Measurements from ENCODE around the gene RPLP1. TPM values are rescaled to one million over a fixed set of nuclear protein-coding genes. Genes with fewer than 3 reads are reported as not detected.
A peak's percentile ranks its signal among the peaks of the same experiment; 100 is the strongest.

The RPLP1 gene
- total and polyA plus RNA-seq, 2 of the 8 experiments (the other 6 are each of a cell fraction or from before 2014, with no cell fraction given), result 2,089 to 4,387 TPM

DNA sequence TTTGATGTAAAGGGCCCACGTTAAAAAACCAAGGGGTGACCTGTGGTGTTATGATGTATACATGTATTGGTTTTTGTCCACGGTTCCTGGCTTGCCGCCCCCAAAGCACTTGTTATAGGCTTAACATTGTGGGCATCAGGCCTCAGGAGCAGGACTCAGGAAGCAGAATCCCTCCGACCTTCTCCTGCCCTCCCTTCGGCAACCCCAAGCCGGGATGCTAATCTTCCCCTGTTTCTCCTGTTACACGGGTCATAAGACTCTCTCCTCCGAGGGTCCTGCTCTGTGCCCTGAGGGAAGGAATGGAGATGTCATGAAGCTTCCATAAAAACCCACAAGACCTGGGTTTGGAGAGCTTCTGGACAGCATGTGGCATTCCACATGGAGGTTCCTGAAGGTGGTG is 48.8 kb downstream of the RPLP1 start:
- Histone ChIP-seq H3K36me3 (ENCODE audit: control insufficient read depth in 2 of 4, insufficient read depth in 4 of 4, low read length in 3 of 4) (no peaks in the 10 kb centered on the region), H4K20me1 (replicated peaks in 1 of 2; ENCODE audit: control insufficient read depth in 1 of 2, insufficient read depth in 2 of 2, low read length in 2 of 2) (peaks cover 0 to 2% of the 10 kb centered on the region in 2 experiments), H2AFZ (ENCODE audit: low read length) (no peak overlapping the region), H3K27me3 (replicated peaks in 1 of 4; ENCODE audit: control insufficient read depth in 3 of 4, extremely low read depth in 1 of 4, insufficient read depth in 3 of 4, low read length in 3 of 4) (no peaks in the 10 kb centered on the region), H3K4ac (replicated peaks; ENCODE audit: insufficient read length, low read depth, low read length) (no peak overlapping the region), H3K9me3 (ENCODE audit: insufficient read depth in 2 of 2, low read depth in 1 of 2, low read length in 1 of 2) (no peaks in the 10 kb centered on the region), H4K8ac (ENCODE audit: extremely low read depth, insufficient read depth, low read length) (no peak overlapping the region), H3K18ac (ENCODE audit: extremely low read depth, low read length) (no peak overlapping the region), H3K79me1 (ENCODE audit: low read depth, low read length) (no peaks in the 10 kb centered on the region), H2BK120ac (replicated peaks; ENCODE audit: low read depth, low read length) (no peak overlapping the region), H4K91ac (replicated peaks; ENCODE audit: insufficient read length, low read length) (no peak overlapping the region), H3K14ac (ENCODE audit: insufficient read length) (no peak overlapping the region), H3K79me2 (ENCODE audit: control insufficient read depth in 1 of 2, insufficient read depth in 2 of 2, low read length in 2 of 2) (no peaks in the 10 kb centered on the region), H3K4me1 (replicated peaks in 1 of 4; ENCODE audit: control insufficient read depth in 3 of 4, insufficient read depth in 4 of 4, low read length in 3 of 4) (peaks cover 0 to 4% (median 3%) of the 10 kb centered on the region in 4 experiments; a peak in 5 of 7 replicates), H3K56ac (replicated peaks; ENCODE audit: insufficient read length, low read depth, low read length) (no peak overlapping the region), H2BK20ac (ENCODE audit: low read length) (no peak overlapping the region), H2BK12ac (ENCODE audit: low read depth, low read length) (no peak overlapping the region), H3K23me2 (ENCODE audit: low read depth, low read length) (no peaks in the 10 kb centered on the region), H3K23ac (ENCODE audit: insufficient read length) (no peak overlapping the region), H2BK15ac (ENCODE audit: low read length) (no peak overlapping the region), H3K4me2 (ENCODE audit: insufficient read depth in 1 of 2, low read depth in 2 of 2, low read length in 2 of 2) (no peak overlapping the region), H2AK5ac (ENCODE audit: low read depth, low read length) (no peak overlapping the region), H4K5ac (ENCODE audit: insufficient read length, low read depth, low read length) (no peak overlapping the region), H3K4me3 (ENCODE audit: extremely low read depth in 1 of 4, insufficient read depth in 2 of 4, low read depth in 3 of 4, low read length in 4 of 4) (no peak overlapping the region), H3K9ac (replicated peaks in 1 of 4; ENCODE audit: extremely low read depth in 1 of 4, low read depth in 3 of 4, low read length in 3 of 4) (no peak overlapping the region), H2BK5ac (ENCODE audit: low read depth, low read length) (no peak overlapping the region), H3K27ac (ENCODE audit: low read depth, low read length) (no peak overlapping the region)
- DNase-seq (ENCODE audit: low read depth in 1 of 2, low spot score in 2 of 2) (peak in 1 of 2 experiments; percentile 10), FAIRE-seq (no peak)
- WGBS, 2 experiments (ENCODE audit: extremely low coverage in 1 of 2, insufficient coverage in 1 of 2, insufficient read length in 1 of 2, insufficient replicate concordance in 2 of 2, low coverage in 1 of 2, low lambda C conversion rate in 2 of 2, missing lambda C conversion rate in 1 of 2), result 88% methylated on average over 8 of the region's 8 CpGs; no CpG with 5 or more reads in 1 of the 2 experiments
- ChIA-PET CTCF (ENCODE audit: partially characterized antibody) (interaction anchor here (0.8 to 7.1 kb wide), 9 partner anchors 8 to 222 kb away, joined by 3 to 49 read pairs (median 4); no protein-coding TSS in a partner anchor), POLR2A (ENCODE audit: partially characterized antibody) (interaction anchor here (0.8 kb wide), 1 partner anchor 49 kb away, joined by 3 read pairs; the partner anchor contains the start of gene RPLP1)
- TF ChIP-seq RXRA (IDR thresholded peaks at IDR 0.05; ENCODE audit: insufficient read depth, low read depth, low read length) (no peak), JUN (IDR thresholded peaks at IDR 0.05; ENCODE audit: low read depth, low read length) (no peak), HDAC2 (IDR thresholded peaks at IDR 0.05; ENCODE audit: borderline replicate concordance in 1 of 2, low read depth in 2 of 2, low read length in 2 of 2) (no peak), RFX5 (IDR thresholded peaks at IDR 0.05; ENCODE audit: borderline replicate concordance, low read depth, low read length) (no peak), POLR2A (IDR thresholded peaks at IDR 0.05; ENCODE audit: control extremely low read depth in 1 of 2, low read depth in 2 of 2, low read length in 2 of 2) (no peak), RNF2 (IDR thresholded peaks at IDR 0.05; ENCODE audit: borderline replicate concordance, low read depth, low read length, missing control alignments, poor library complexity, severe bottlenecking) (no peak), SAP30 (IDR thresholded peaks at IDR 0.05; ENCODE audit: insufficient read depth, insufficient replicate concordance, low read length) (no peak)
- TF ChIP-seq, protein P1, sequence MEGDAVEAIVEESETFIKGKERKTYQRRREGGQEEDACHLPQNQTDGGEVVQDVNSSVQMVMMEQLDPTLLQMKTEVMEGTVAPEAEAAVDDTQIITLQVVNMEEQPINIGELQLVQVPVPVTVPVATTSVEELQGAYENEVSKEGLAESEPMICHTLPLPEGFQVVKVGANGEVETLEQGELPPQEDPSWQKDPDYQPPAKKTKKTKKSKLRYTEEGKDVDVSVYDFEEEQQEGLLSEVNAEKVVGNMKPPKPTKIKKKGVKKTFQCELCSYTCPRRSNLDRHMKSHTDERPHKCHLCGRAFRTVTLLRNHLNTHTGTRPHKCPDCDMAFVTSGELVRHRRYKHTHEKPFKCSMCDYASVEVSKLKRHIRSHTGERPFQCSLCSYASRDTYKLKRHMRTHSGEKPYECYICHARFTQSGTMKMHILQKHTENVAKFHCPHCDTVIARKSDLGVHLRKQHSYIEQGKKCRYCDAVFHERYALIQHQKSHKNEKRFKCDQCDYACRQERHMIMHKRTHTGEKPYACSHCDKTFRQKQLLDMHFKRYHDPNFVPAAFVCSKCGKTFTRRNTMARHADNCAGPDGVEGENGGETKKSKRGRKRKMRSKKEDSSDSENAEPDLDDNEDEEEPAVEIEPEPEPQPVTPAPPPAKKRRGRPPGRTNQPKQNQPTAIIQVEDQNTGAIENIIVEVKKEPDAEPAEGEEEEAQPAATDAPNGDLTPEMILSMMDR (IDR thresholded peaks at IDR 0.05; ENCODE audit: control extremely low read depth in 1 of 3, insufficient read depth in 1 of 3, low read depth in 1 of 3, low read length in 3 of 3), result no peak
- TF ChIP-seq, protein P2, sequence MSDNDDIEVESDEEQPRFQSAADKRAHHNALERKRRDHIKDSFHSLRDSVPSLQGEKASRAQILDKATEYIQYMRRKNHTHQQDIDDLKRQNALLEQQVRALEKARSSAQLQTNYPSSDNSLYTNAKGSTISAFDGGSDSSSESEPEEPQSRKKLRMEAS (IDR thresholded peaks at IDR 0.05), result no peak

Data from H1 (cell line).